Activated CD4-positive, alpha-beta T cell treated with anti-CD3 and anti-CD28 coated beads, Interleukin-2, amount 50 U/mL, for 1 hour (primary cell): ENCODE measurements around the gene TTC28.

ENCODE experiments used
- DNase-seq: peaks from one replicate; pipeline ENCODE4 v3.0.0-alpha.2; 2020

TTC28 gene

DNA sequence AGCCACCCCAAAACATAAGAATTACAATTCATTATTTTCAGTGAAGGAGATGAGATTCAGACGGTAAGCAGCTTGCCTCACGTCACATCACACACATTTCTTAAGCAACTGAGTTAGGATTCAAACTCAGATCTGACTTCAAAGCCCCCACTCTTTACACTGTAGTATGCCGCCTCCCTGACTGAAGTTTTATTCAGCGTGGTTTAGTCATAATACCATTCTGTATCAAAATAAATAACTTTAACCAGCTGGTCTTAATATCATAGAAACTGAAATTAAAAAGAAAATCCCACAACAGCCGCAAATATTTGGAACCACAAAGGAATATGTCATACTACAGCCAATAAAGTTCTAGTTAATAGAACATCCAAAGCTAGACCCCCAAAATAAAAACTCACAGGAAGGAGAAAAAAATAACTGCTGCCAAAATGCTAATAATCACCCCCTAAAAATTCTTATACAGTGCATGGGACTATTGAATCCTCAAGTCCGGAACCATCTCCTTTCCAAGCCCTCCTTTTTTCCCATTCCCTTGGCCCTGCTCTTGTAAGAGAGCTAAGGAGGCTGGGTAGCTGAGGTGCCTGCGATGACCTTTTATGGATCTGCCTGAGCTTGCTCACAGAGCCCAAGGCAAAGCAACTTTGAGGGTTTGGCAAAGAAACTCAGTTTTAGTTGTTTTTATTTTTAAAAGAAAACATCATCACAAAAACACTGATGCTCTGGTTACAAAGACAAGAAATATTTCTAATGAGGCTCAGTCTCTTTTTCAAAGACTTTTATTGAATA, 334.5 kb downstream of the TTC28 start:
- no peak for DNase-seq

DNA sequence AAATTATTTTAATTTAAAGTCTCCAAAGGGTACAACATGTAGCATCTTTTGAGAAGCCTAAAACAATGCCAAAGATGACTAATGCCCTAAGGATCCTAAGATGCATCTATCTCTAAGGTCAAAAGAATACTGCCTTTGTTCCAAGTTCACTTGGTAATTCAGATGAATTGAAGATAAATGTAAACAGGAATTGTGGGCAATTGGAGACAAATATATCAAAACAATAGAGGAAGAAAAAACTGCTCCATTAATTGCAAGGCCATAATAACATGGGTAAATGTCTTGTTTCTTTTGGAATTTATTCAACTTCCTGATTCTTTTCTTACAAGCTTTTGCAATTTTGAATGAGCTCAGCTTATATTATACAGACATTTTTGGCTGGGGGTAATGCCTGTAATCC, 338.6 kb downstream of the TTC28 start:
- no peak for DNase-seq

GRCh38 chr22:28333088-28333487, 346.6 kb downstream of the TTC28 start:
- DNase-seq = no peak

DNA sequence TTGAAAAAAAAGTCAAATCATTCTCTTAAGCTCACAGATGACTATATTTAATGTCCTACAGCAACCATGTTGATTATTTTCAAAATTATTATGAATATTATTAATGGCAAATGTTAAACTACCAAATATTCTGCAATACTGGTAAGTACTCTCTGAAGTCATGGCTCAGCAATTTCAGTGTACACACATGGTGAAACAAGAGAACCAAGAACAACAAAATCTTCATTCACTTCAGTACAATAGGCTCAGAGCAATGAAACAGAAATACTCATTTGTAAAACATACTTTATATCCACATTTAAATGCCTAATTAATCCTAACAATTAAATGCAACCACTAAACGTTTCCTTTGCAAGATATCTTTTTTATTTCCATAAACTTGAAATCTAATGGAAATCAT, 347.2 kb downstream of the TTC28 start:
- DNase-seq = no peak

- no peak for DNase-seq
These were observed 347.9 kb downstream of the TTC28 start for GRCh38 chr22:28331695-28332094.

- no peak for DNase-seq
These were observed 350.2 kb downstream of the TTC28 start for GRCh38 chr22:28329186-28330073.

DNA sequence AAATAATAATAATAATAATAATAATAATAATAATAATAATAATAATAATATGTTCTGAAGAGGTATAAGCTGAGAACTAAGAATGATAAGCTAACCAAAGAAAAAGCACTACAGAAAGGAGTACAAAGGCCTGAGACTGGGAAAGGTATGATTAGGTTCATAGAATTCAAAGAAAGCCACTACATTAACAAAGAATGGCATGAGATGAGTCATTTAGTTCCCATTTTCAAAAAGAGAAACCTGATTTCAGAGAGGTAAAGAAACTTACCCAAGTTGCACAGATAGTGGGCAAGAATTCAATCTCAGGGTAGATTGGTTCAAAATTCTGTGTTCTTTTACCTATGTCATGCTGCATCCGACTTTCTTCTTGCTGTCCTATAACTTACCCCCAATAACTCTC, 350.9 kb downstream of the TTC28 start:
- DNase-seq = no peak

- DNase-seq = no peak
These were observed 363.6 kb downstream of the TTC28 start for GRCh38 chr22:28316014-28316413.

DNA sequence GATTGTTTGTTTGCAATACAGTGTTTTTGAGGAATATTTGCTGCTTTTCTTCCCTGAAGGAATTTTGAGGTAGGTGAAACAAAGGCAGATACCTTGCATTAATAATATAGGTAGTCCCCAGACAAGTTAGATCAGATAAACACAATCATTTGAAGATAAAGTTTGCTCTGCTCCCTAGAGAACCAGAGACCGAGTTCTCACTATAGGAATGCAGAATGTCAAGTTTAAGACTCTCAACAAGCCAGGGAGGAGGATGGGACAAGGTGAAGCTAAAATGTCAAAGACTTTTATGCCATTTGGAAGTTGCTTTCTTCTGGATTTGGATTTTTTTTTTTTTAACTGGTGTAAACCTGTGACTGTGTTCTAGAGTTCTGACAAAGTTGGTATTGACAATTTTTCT, 364.7 kb downstream of the TTC28 start:
- DNase-seq = no peak

GRCh38 chr22:28310299-28310698, 369.3 kb downstream of the TTC28 start:
- DNase-seq = no peak

GRCh38 chr22:28299753-28300152, 379.9 kb downstream of the TTC28 start:
- no peak for DNase-seq

DNA sequence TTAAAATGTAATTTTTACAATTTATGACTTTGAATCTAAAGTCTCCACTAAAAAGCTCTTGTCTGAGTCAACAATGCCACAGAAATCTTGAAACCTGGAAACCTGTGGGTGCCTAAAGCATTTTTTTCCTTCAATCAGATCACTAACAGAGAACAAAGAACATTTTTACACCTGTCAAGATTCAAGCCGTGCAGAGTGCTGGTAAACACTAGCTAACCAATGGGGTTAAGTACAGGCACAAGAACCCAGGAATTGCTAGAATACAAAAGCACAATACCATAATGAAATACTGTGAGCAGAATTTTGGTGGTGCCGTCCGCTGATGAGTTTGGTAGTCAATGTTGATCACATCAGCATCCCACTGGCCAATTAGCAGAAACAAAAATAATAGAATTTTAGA, 380.3 kb downstream of the TTC28 start:
- no peak for DNase-seq

- no peak for DNase-seq
These were observed 382.1 kb downstream of the TTC28 start for GRCh38 chr22:28297504-28297903.

GRCh38 chr22:28296452-28296851, 383.2 kb downstream of the TTC28 start:
- DNase-seq = no peak

DNA sequence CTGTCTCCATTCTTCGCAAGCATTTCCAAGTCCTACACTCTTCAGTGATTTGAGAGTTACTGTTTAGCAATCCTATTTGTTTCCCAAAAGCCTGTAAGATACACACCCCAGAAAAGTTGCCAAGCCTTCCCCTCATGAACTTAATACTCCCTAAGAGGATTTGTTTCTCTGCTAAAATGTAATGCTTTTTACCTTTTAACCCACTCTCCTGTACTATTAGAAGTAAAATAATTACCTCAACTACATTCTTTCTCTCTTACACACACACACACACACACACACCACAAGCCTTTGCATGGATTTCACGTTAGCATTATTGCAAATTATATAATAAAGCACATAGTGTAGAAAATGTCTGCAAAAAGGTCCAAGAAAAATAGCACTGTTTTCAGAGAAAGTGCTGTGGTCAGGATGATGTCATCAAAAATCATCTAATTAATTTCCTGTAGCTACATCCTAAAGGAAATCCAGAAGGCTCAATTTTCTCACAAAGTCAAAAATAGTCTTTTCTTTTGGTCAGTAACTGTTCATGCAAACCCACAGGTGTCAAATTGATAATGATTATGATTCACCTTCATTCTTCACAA, 396.5 kb downstream of the TTC28 start:
- no peak for DNase-seq

DNA sequence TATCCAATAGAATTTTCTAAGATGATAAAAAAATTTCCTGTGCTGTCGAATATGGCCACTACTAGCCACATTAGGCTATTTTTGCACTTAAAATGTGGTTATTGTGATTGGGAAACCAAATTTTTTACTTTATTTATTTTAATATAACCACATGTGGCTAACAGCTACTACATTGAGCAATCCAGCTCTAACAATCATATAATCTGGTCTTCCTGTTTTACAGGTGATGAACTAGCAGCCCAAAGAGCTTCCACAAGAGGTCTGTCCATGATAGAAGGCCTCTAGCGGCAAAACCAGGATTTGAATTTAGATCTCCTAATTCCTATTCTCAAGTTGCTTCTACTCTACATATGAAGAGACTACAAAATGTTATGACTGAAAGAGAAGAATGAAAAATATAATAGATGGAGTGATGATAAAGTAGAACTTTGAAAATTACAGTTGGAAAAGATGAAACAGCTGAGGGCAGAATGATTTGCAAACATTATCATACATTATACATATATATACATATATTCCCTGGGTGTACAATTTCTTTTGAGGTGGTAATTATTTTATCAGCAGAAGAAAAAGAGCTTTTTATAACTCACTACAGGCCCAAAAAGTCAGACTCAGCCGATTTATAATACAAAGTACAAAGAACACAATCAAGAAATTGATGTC, 397.1 kb downstream of the TTC28 start:
- no peak for DNase-seq

DNA sequence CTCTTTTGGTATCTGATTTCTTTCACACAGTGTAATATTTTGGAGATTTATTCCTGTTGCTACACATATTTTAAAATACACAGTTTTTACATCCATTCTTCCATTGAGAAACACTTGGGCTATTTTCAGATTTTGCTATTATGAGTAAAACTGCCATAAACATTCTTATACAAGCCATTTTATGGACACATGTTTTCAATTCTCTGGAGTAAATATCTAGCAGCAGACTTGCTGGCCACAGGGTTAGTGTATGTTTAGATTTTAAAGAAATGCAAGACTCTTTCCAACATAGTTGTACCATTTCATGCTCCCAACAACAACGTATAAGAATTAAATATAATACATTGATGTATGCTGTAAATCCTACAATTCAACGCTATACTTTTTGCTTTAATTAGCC, 399.8 kb downstream of the TTC28 start:
- DNase-seq = no peak

DNA sequence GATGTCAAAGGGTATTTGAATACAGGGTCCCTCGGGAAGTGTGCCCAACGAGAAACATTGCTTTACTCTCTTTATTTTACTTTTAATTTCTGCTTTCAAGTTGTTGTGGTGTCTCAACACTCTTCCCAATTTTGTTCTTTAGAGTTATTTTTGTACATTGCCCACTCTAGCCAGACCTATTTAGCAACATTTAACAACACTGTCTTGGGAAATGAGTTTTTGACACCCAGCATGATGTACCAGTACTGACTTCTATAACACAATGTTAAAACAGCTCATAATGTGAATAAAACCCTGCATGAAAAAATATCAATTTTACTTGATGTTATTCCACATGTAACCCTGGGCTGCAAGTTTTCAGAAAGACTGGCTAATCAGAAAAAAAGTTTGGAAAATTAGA, 410.4 kb downstream of the TTC28 start:
- no peak for DNase-seq

DNA sequence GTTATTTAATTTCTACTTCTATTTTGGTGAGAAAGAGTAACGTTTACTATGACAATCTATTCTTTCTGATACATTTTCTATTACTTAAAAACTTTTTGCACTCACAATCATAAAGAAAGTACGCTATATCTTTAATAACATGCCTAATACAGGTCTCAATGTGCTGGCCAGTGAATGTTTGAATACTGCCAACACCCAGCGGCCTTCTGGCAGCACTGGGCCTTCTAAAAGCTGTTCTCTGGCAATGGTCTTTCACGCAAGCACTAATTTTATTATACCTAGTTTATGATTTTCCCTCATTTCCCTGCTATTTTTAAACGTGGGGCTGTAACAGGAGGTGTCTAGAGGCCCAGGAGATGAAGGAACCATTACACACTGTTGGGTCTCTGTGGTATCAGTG, 410.8 kb downstream of the TTC28 start:
- DNase-seq = no peak

- no peak for DNase-seq
These were observed 411.5 kb downstream of the TTC28 start for GRCh38 chr22:28268171-28268570.

- DNase-seq = no peak
These were observed 419.0 kb downstream of the TTC28 start for GRCh38 chr22:28260619-28261018.

DNA sequence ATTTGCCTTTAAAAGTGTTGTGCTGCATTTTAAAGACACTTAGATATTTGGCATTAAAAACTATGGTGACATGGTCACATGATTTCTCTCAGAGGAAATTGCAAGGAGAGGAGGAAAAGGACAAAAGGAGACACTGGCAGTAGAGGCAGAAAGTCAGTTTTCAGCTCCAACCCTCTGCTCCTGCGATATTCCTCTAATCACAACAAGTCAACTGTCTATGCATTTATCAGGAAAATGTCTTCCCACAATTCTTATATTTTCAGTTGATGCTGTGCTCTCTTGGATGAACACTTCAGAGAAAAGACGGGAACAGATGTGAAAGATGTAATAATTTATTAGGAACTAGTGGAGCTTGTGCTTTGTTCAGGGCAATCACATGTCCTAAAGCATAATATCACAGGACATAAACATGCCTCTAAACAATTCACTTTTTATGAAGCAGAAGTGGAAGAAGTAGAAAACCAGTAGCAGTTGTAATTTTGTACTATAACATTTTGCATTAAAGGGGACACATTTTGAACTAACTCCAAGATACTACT, 419.8 kb downstream of the TTC28 start:
- no peak for DNase-seq

GRCh38 chr22:28254396-28254795, 425.2 kb downstream of the TTC28 start:
- DNase-seq = no peak
